ENCODE results near the gene GPR108. TPM values are rescaled to one million over a fixed set of nuclear protein-coding genes. Genes with fewer than 3 reads are reported as not detected.

GPR108 gene
- total RNA-seq, 2 experiments from 2014 or later = 63.2 to 88.3 TPM

DNA sequence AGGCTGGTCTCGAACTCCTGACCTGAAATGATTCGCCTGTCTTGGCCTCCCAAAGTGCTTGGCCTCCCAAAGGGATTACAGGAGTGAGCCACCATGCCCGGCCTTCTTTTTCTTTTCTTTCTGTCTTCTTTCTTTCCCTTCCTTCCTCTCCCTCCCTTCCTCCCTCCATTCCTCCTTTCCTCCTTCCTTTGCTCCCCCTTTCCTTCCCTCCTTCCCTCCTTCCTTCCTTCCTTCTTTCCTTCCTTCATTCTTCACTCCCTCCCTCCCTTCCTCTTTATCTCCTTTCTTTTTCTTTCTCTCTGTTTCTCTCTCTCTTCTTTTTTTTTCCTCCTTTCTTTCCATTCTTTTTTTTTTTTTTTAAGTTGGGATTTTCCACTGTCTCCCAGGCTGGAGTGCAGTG, 29.0 kb downstream of the GPR108 start:
- no peaks in the 10 kb centered on the region for H3K36me3 ChIP-seq (ENCODE audit: insufficient read depth, low read length)
- no TSS peak for BruUV-seq (replicated peaks)
- no peak for DNase-seq (ENCODE audit: low spot score)
- H3K79me2 ChIP-seq (ENCODE audit: insufficient read depth, low read depth, low read length) = no peaks in the 10 kb centered on the region
- H3K4me2 ChIP-seq (ENCODE audit: low read length) = no peak overlapping the region
- no peak overlapping the region for H3K4me3 ChIP-seq (ENCODE audit: low read depth, low read length, poor library complexity, severe bottlenecking)
- no peak for TF ChIP-seq CTCF (conservative IDR thresholded peaks at IDR 0.05; ENCODE audit: low read length)
- no peak for TF ChIP-seq EZH2phosphoT487 (IDR thresholded peaks at IDR 0.05; ENCODE audit: borderline replicate concordance, low read depth, low read length)
- H3K27ac ChIP-seq (ENCODE audit: low read depth, low read length, poor library complexity, severe bottlenecking) = no peak overlapping the region
- no peaks in the 10 kb centered on the region for H4K20me1 ChIP-seq (ENCODE audit: insufficient read depth, low read length)
- POLR2A ChIA-PET = interaction anchor here (0.6 kb wide), 1 partner anchor 61 kb away, joined by 3 read pairs; no protein-coding TSS in a partner anchor
- intact Hi-C loops (cut with micrococcal nuclease; ENCODE audit: unreplicated experiment) = no loop called here
- H3K9me3 ChIP-seq (ENCODE audit: low read length) = no peaks in the 10 kb centered on the region
- H2AFZ ChIP-seq (ENCODE audit: low read length) = no peak overlapping the region
- no peaks in the 10 kb centered on the region for H3K4me1 ChIP-seq (ENCODE audit: insufficient read depth, low read length, poor library complexity, severe bottlenecking)
- CTCF ChIA-PET (ENCODE audit: unreplicated experiment) = no interaction called here
- no peaks in the 10 kb centered on the region for H3K9me2 ChIP-seq (ENCODE audit: insufficient read depth, low read length)

DNA sequence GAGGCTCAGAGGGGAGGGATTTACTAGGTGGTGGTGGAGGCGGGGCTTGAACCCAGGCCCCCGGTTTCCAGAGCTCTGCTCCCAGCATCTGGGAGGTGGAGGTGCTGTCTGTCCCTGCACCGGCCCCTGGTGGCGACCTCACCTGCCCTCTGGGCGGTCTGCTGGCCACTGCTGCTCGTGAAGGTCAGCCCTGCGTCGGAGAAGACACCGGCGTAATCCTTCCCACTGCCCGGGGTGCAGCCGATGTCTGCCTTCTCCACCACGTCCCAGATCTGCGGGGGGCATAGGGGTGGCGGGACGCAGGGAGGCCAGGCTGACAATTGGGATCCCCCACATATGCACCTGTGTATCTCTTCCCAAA, 29.7 kb downstream of the GPR108 start:
- no peaks in the 10 kb centered on the region for H3K9me2 ChIP-seq (ENCODE audit: insufficient read depth, low read length)
- H3K4me1 ChIP-seq (ENCODE audit: insufficient read depth, low read length, poor library complexity, severe bottlenecking) = no peaks in the 10 kb centered on the region
- ChIA-PET POLR2A (no interaction called here), CTCF (ENCODE audit: unreplicated experiment) (no interaction called here)
- intact Hi-C loops (cut with micrococcal nuclease; ENCODE audit: unreplicated experiment) = no loop called here
- H2AFZ ChIP-seq (ENCODE audit: low read length) = no peak overlapping the region
- no peak for DNase-seq (ENCODE audit: low spot score)
- H3K4me3 ChIP-seq (ENCODE audit: low read depth, low read length, poor library complexity, severe bottlenecking) = no peak overlapping the region
- no peaks in the 10 kb centered on the region for H3K79me2 ChIP-seq (ENCODE audit: insufficient read depth, low read depth, low read length)
- TF ChIP-seq EZH2phosphoT487 (IDR thresholded peaks at IDR 0.05; ENCODE audit: borderline replicate concordance, low read depth, low read length) (no peak), CTCF (conservative IDR thresholded peaks at IDR 0.05; ENCODE audit: low read length) (no peak)
- no peaks in the 10 kb centered on the region for H4K20me1 ChIP-seq (ENCODE audit: insufficient read depth, low read length)
- H3K9me3 ChIP-seq (ENCODE audit: low read length) = no peaks in the 10 kb centered on the region
- H3K4me2 ChIP-seq (ENCODE audit: low read length) = no peak overlapping the region
- H3K27ac ChIP-seq (ENCODE audit: low read depth, low read length, poor library complexity, severe bottlenecking) = no peak overlapping the region
- H3K36me3 ChIP-seq (ENCODE audit: insufficient read depth, low read length) = no peaks in the 10 kb centered on the region
- BruUV-seq (replicated peaks) = no TSS peak

DNA sequence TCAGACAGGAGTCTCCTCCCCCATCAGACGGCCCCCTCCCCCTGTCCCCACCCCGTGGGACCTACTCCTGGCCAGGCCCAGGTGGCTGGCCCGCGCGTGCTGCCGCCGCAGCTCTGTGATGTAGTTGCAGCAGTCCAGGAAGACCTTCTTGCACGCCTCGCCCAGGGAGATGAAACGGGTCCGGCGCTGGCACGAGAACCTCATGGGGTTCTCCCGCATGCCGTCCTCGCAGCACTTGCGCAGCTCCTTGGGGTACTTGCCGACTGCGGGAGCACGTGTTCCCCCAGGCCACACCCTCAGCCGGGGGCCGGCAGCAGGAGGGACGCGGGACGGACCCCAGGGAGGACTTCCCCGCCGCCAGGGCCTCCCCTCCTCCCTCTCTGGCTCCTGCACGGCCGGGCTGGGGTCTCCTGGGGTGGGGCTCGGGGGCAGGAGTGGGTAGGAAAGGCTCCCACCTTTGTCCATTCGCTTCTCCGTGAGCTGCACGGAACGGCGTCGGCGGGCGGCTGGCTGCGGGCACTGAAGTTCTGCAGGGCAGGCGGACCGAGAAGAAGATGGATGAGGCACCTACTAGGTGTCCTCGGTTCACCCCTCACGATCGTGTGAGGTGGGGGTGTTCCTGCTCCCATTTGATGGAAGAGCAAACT, 30.2 kb downstream of the GPR108 start:
- no peaks in the 10 kb centered on the region for H3K36me3 ChIP-seq (ENCODE audit: insufficient read depth, low read length)
- no peaks in the 10 kb centered on the region for H3K4me1 ChIP-seq (ENCODE audit: insufficient read depth, low read length, poor library complexity, severe bottlenecking)
- intact Hi-C loops (cut with micrococcal nuclease; ENCODE audit: unreplicated experiment) = no loop called here
- H3K27ac ChIP-seq (ENCODE audit: low read depth, low read length, poor library complexity, severe bottlenecking) = no peak overlapping the region
- H3K4me3 ChIP-seq (ENCODE audit: low read depth, low read length, poor library complexity, severe bottlenecking) = no peak overlapping the region
- DNase-seq (ENCODE audit: low spot score) = no peak
- no peaks in the 10 kb centered on the region for H3K9me2 ChIP-seq (ENCODE audit: insufficient read depth, low read length)
- TF ChIP-seq EZH2phosphoT487 (IDR thresholded peaks at IDR 0.05; ENCODE audit: borderline replicate concordance, low read depth, low read length) (no peak), CTCF (conservative IDR thresholded peaks at IDR 0.05; ENCODE audit: low read length) (no peak)
- no peaks in the 10 kb centered on the region for H3K9me3 ChIP-seq (ENCODE audit: low read length)
- H2AFZ ChIP-seq (ENCODE audit: low read length) = no peak overlapping the region
- no TSS peak for BruUV-seq (replicated peaks)
- no peaks in the 10 kb centered on the region for H3K79me2 ChIP-seq (ENCODE audit: insufficient read depth, low read depth, low read length)
- ChIA-PET CTCF (ENCODE audit: unreplicated experiment) (no interaction called here), POLR2A (no interaction called here)
- no peaks in the 10 kb centered on the region for H4K20me1 ChIP-seq (ENCODE audit: insufficient read depth, low read length)
- no peak overlapping the region for H3K4me2 ChIP-seq (ENCODE audit: low read length)
